BLaER1 treated with 17β-estradiol and CSF1 and Interleukin-3, amounts not matched to agents 10 nM and 100 nM (cell line): ENCODE measurements around the gene EML6.
A peak's percentile ranks its signal among the peaks of the same experiment; 100 is the strongest.

ENCODE experiments used
- H3K27ac ChIP-seq, 11 experiments: shearing (Covaris generic); formaldehyde crosslinking; 2 replicates each; pipeline ENCODE4 v1.8.1; 2022
- H3K27me3 ChIP-seq, 11 experiments: shearing (Covaris generic); formaldehyde crosslinking; 2 replicates each; pipeline ENCODE4 v1.8.1; 2022
- H3K36me3 ChIP-seq, 11 experiments: shearing (Covaris generic); formaldehyde crosslinking; 2 replicates each; pipeline ENCODE4 v1.8.1; 2022
- H3K4me1 ChIP-seq, 10 experiments: shearing (Covaris generic); formaldehyde crosslinking; 2 replicates each; pipeline ENCODE4 v1.8.1; 2022
- H3K4me2 ChIP-seq, 11 experiments: shearing (Covaris generic); formaldehyde crosslinking; 2 replicates each; pipeline ENCODE4 v1.8.1; 2022
- H3K4me3 ChIP-seq, 10 experiments: shearing (Covaris generic); formaldehyde crosslinking; 2 replicates each; pipeline ENCODE4 v1.8.1; 2022
- H3K9ac ChIP-seq, 11 experiments: shearing (Covaris generic); formaldehyde crosslinking; 2 replicates each; pipeline ENCODE4 v1.8.1; 2022
- H3K9me3 ChIP-seq, 11 experiments: shearing (Covaris generic); formaldehyde crosslinking; replicated peaks in 1 of 11; 2 replicates each; pipeline ENCODE4 v1.8.1; 2022
- H4K20me1 ChIP-seq, 11 experiments: shearing (Covaris generic); formaldehyde crosslinking; 2 replicates each; pipeline ENCODE4 v1.8.1; 2022
- Cebpa-rat ChIP-seq, 11 experiments: shearing (Covaris generic); IDR thresholded peaks; 2 replicates each; pipeline ENCODE4 v1.8.1; 2022

Gene EML6

DNA sequence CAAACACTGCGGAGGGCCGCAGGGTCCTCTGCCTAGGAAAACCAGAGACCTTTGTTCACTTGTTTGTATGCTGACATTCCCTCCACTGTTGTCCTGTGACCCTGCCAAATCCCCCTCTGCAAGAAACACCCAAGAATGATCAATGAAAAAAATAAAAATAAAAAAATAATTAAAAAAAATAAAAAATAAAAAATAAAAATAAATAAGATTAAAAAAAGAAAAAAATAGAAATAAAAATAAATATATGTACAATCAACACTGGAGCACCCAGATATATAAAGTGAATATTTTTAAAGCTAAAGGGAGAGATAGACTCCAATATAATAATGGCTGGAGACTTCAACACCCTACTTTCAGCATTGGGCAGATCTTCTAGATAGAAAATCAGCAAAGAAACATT lies 23.8 kb upstream of the EML6 start:
- H3K9me3 ChIP-seq = peaks cover 9 to 20% (median 17%) of the 10 kb centered on the region in 11 experiments; a peak in 19 of 22 replicates
- no peak overlapping the region for H3K4me3 ChIP-seq
- no peak for TF ChIP-seq Cebpa-rat (IDR thresholded peaks at IDR 0.05)
- no peak overlapping the region for H3K27ac ChIP-seq
- H3K4me2 ChIP-seq = no peak overlapping the region
- H3K4me1 ChIP-seq = no peaks in the 10 kb centered on the region
- no peaks in the 10 kb centered on the region for H3K27me3 ChIP-seq
- no peaks in the 10 kb centered on the region for H4K20me1 ChIP-seq
- no peaks in the 10 kb centered on the region for H3K36me3 ChIP-seq
- no peak overlapping the region for H3K9ac ChIP-seq

DNA sequence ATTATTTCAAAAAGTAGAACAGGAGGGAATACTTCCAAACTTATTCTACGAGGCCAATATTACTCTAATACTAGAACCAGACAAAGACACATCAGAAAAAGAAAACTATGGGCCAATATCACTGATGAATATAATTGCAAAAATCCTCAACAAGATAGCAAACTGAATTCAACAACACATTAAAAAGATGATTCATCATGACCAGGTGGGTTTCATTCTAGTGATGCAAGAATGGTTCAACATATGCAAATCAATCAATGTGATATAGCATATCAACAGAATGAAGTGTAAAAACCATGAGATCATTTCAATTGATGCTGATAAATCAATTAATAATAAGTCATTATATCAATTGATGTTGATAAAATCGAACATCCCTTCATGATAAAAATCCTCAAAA lies 22.4 kb upstream of the EML6 start:
- no peaks in the 10 kb centered on the region for H4K20me1 ChIP-seq
- H3K9me3 ChIP-seq = peaks cover 9 to 20% (median 16%) of the 10 kb centered on the region in 11 experiments; a peak in 19 of 22 replicates
- TF ChIP-seq Cebpa-rat (IDR thresholded peaks at IDR 0.05) = no peak
- no peak overlapping the region for H3K27ac ChIP-seq
- H3K27me3 ChIP-seq = no peaks in the 10 kb centered on the region
- H3K9ac ChIP-seq = no peak overlapping the region
- H3K4me2 ChIP-seq = no peak overlapping the region
- no peak overlapping the region for H3K4me3 ChIP-seq
- no peaks in the 10 kb centered on the region for H3K4me1 ChIP-seq
- H3K36me3 ChIP-seq = no peaks in the 10 kb centered on the region

DNA sequence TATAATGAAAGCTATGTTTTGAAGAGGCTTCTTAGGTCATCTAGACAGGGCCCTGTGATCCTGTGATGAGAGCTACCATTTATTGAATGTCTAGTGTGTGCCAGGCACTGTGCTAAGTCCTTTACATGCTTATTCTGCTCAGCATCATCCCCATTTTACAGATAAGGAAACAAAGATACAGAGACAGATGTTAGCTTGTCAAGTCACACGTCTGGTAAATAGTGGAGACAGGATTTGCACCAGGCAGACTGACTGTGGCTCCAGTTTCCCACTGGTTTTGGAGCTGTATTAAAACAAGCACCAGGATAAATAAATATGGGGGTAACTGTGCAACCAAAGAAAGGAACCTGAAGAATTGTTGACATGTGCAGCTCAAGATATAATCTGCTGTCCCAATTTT lies 19.2 kb upstream of the EML6 start:
- no peak overlapping the region for H3K27ac ChIP-seq
- TF ChIP-seq Cebpa-rat (IDR thresholded peaks at IDR 0.05) = no peak

DNA sequence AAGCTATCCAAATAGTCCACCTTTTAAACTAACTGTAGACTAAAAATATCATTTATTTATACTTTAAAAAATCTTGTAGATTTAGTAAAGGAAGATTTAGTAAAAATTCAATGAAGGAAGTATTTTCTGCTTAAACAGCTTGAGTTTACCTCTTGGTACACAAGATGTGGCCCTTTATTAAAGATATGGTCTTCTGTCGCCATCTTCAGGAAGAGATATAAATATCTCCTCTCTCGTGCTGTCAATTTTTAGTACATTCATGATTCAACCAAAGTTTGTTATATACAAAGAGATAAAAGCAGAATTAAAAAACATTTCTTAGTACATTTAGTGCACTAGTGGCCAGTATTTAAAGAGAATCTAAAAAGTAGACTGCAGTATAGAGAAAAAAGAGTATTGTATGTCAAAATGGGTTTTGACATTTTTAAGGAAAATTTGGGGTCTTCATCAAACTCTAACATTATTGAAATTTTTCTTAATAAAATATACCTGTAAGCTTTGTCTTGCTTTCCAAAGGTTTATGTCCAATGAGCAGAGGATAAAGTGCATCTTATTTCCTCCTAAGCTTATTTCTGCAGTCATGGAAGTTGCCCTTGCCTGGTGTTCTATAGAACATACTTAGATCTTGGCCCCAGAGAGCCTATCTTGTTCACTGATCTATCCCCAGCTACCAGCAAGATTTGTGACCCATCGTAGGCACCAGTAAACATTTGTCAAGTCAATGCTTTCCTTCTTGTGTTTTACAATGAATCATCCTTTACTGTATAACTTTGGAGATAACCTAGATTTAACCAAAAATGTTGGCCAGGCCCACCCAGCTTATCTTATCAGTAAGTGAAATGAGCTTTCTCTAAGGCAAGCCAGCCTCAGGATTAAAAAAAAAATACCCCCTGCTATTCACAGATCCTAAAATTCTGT lies 18.5 kb upstream of the EML6 start:
- no peak for TF ChIP-seq Cebpa-rat (IDR thresholded peaks at IDR 0.05)
- no peak overlapping the region for H3K4me3 ChIP-seq
- H3K4me1 ChIP-seq = peaks cover 0 to 13% (median 10%) of the 10 kb centered on the region in 10 experiments; a peak in 13 of 20 replicates

More for the DNA sequence above, 19.2 kb upstream of the EML6 start:
- no peaks in the 10 kb centered on the region for H3K36me3 ChIP-seq
- peaks cover 27 to 29% (median 28%) of the 10 kb centered on the region in 11 experiments for H3K27me3 ChIP-seq
- H3K9ac ChIP-seq = no peak overlapping the region
- peaks cover 0 to 6% (median 0%) of the 10 kb centered on the region in 11 experiments; a peak in 2 of 22 replicates for H3K9me3 ChIP-seq
- H4K20me1 ChIP-seq = peaks cover 0 to 11% (median 9%) of the 10 kb centered on the region in 11 experiments; a peak in 13 of 22 replicates
- H3K4me1 ChIP-seq = peaks cover 0 to 10% (median 9%) of the 10 kb centered on the region in 10 experiments; a peak in 13 of 20 replicates
- no peak overlapping the region for H3K4me3 ChIP-seq
- H3K4me2 ChIP-seq = no peak overlapping the region

DNA sequence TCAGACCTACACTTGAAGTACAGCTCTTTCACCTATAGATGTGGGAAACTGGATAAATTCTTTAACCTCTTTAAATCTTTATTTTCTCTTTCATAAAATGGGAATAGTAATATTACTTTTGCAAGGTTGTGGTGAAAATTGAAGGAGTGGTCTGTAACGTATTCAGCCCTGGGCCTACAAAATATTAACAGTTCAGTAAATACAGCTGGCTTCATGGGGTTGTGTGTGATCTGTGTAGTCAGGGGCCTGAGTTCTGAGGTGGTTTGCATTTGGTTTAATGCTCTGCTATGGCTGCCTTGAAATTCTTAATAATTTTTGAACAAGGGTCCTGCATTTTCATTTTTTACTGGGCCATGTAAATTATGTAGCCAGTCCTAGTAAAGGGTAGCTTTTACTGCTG lies 16.8 kb upstream of the EML6 start:
- Histone ChIP-seq H3K36me3 (no peaks in the 10 kb centered on the region), H3K4me1 (peaks cover 0 to 13% (median 10%) of the 10 kb centered on the region in 10 experiments; a peak in 13 of 20 replicates), H3K27ac (no peak overlapping the region), H3K4me3 (no peak overlapping the region), H3K27me3 (peaks cover 50 to 53% (median 52%) of the 10 kb centered on the region in 11 experiments), H4K20me1 (peaks cover 0 to 23% (median 18%) of the 10 kb centered on the region in 11 experiments; a peak in 16 of 22 replicates), H3K9ac (no peak overlapping the region), H3K4me2 (no peak overlapping the region), H3K9me3 (peaks cover 0 to 10% (median 3%) of the 10 kb centered on the region in 11 experiments; a peak in 7 of 22 replicates)
- TF ChIP-seq Cebpa-rat (IDR thresholded peaks at IDR 0.05) = no peak

More for the DNA sequence above, 18.5 kb upstream of the EML6 start:
- Histone ChIP-seq H3K9me3 (peaks cover 0 to 6% (median 3%) of the 10 kb centered on the region in 11 experiments; a peak in 5 of 22 replicates), H3K27ac (no peak overlapping the region), H3K4me2 (no peak overlapping the region), H3K36me3 (no peaks in the 10 kb centered on the region), H3K9ac (no peak overlapping the region), H4K20me1 (peaks cover 0 to 18% (median 16%) of the 10 kb centered on the region in 11 experiments; a peak in 16 of 22 replicates), H3K27me3 (peaks cover 34 to 36% (median 35%) of the 10 kb centered on the region in 11 experiments)

DNA sequence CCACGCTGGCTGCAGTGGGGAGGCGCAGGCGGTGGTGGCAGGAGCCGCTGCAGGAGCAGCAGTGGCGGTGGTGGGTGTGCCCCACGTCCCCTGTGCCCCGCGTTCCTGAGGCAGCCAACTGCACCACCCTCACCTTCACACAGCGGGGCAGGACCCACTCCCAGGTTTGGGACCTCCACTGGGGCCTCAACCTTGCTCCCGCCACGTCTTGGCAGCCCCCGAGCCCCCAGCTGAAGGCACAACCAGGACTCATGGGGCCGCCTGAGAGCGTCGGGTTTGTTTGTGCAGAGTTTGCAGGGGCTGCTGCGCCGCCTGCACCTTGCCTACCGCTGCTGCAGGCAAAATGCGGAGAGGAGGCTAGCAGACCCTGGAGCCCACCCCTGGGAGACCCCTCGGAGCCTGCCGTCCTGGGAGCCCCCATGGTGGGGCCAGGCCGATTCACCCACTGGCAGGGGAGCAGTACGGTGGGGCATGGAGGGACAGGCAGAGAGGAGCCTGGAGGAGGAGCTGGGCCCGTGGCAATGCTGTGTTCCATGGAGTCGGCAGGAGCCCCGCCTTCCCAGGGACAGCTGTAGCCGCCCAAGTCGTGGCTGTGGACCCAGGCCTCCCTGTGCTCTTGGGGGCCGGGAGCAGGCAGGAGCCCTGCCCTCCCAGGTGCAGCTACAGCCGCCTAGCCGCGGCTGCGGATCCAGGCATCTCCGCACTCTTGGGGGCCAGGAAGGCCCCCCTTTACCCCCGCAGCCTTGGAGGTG lies 14.7 kb upstream of the EML6 start:
- no peak overlapping the region for H3K27ac ChIP-seq
- H3K4me2 ChIP-seq = peak overlapping the region; percentile 28 to 88 (median 48)

DNA sequence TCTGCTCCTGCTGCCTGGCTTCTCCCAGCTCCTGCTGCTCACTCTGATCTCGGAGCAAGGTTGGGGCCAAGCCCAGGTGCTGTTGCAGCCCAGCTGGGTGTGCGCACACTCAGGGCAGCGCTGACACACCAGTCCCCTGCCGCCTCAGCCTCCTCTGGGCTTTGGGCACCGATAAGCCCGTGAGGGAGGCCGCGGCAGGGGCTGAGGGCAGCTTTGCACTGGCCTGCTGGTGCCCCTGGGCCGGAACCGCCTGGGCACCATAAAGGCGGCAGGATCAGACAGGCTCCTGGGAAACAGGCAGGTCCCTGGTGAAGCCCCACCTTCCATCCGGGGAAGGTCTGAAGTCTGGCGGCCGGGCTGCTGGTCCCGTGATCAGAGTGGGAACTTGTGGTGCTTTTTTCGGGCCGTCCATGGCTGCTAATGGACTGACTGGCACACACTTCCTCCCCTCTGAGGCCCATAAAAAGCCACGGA lies 14.1 kb upstream of the EML6 start:
- H3K27me3 ChIP-seq = peaks cover 50 to 62% (median 59%) of the 10 kb centered on the region in 11 experiments
- no peak overlapping the region for H3K27ac ChIP-seq
- TF ChIP-seq Cebpa-rat (IDR thresholded peaks at IDR 0.05) = no peak
- peaks cover 0 to 23% (median 18%) of the 10 kb centered on the region in 11 experiments; a peak in 16 of 22 replicates for H4K20me1 ChIP-seq
- peak overlapping the region in 6 of 10 experiments; percentile 30 to 48 (median 42); a peak in 6 of 20 replicates for H3K4me3 ChIP-seq
- 0 out of 22 replicates have a peak overlapping the region, but pooled peaks of 1 of the 11 experiments have one; percentile 27 for H3K9ac ChIP-seq
- peaks cover 0 to 10% (median 0%) of the 10 kb centered on the region in 11 experiments; a peak in 5 of 22 replicates for H3K9me3 ChIP-seq
- H3K4me2 ChIP-seq = peak overlapping the region; percentile 28 to 88 (median 48); a peak in 15 of 22 replicates
- H3K36me3 ChIP-seq = no peaks in the 10 kb centered on the region
- peaks cover 0 to 13% (median 10%) of the 10 kb centered on the region in 10 experiments; a peak in 13 of 20 replicates for H3K4me1 ChIP-seq

More for the DNA sequence above, 14.7 kb upstream of the EML6 start:
- H3K27me3 ChIP-seq = peaks cover 50 to 62% (median 59%) of the 10 kb centered on the region in 11 experiments
- peaks cover 0 to 13% (median 10%) of the 10 kb centered on the region in 10 experiments; a peak in 13 of 20 replicates for H3K4me1 ChIP-seq
- no peak for TF ChIP-seq Cebpa-rat (IDR thresholded peaks at IDR 0.05)
- peak overlapping the region in 9 of 10 experiments; percentile 22 to 48 (median 41); a peak in 13 of 20 replicates for H3K4me3 ChIP-seq
- peak overlapping the region in 1 of 11 experiments; percentile 27; a peak in 1 of 22 replicates for H3K9ac ChIP-seq
- no peaks in the 10 kb centered on the region for H3K36me3 ChIP-seq
- H4K20me1 ChIP-seq = peaks cover 0 to 23% (median 18%) of the 10 kb centered on the region in 11 experiments; a peak in 16 of 22 replicates
- peaks cover 0 to 10% (median 0%) of the 10 kb centered on the region in 11 experiments; a peak in 5 of 22 replicates for H3K9me3 ChIP-seq

DNA sequence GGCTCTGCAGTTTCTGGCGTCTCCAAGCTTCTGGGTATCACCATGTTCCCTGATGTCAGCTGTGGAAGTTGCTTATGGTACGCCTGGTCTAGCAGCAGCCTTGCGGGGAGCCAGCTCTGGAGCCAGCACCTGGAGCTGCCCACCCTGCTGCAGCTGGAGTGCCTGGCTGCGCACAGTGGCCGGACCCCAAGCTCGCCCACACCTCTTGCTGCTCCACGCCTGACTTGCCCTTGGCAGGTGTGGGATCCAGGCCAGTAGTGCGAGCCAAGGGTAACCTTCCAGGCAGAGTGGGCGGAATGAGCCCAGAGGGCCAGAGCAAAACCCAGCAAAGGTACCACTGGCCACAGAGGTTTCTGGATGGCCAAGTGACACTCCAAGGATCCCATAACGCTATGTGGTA lies 13.2 kb upstream of the EML6 start:
- no peak overlapping the region for H3K4me2 ChIP-seq
- peaks cover 0 to 13% (median 10%) of the 10 kb centered on the region in 10 experiments; a peak in 13 of 20 replicates for H3K4me1 ChIP-seq
- no peaks in the 10 kb centered on the region for H3K36me3 ChIP-seq
- H3K4me3 ChIP-seq = no peak overlapping the region
- H3K27me3 ChIP-seq = peaks cover 50 to 62% (median 59%) of the 10 kb centered on the region in 11 experiments
- no peak overlapping the region for H3K9ac ChIP-seq
- no peak overlapping the region for H3K27ac ChIP-seq
- H3K9me3 ChIP-seq = peaks cover 0 to 10% (median 0%) of the 10 kb centered on the region in 11 experiments; a peak in 5 of 22 replicates
- H4K20me1 ChIP-seq = peaks cover 0 to 23% (median 18%) of the 10 kb centered on the region in 11 experiments; a peak in 16 of 22 replicates
- no peak for TF ChIP-seq Cebpa-rat (IDR thresholded peaks at IDR 0.05)
